ENCODE results near the gene CLEC16A.
A peak's percentile ranks its signal among the peaks of the same experiment; 100 is the strongest.

The CLEC16A gene

DNA sequence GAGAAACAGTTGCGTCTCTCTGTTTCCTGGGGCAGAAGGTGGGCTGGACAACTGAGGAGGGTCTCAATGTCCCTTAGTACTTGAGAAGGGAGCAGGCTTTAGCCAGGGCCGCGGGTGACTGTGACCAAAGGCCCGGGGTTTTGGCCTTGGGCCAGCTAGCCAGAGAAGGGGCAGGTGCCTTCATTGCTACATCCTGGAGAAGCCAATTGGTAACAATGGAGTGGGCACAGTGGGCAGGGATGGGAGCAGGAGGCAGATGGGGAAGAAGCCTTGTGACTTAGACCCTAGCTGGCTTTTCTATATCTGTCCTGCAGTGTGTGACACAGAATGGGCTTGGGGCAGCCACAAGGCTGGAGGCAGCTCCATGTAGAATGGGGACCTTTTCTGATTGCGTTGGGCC is 46.0 kb downstream of the CLEC16A start:
- DNase-seq (ENCODE audit: low read depth) = no peak

DNA sequence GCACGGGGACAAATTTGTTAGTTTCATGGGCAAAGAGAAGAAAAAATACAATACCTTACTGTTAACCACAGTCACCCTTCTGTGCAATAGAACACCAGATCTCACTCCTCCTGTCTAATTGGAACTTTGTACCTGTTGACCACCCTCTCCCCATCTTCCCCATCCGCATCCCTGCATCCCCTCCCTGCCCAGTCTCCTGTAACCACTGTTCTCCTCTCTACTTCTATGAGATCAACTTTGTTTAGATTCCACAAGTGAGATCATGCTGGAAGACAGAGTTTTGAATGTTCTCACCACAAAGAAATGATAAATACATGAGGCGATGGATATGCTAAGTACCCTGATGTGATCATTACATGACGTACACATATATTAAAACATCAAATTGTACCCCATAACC is 47.7 kb downstream of the CLEC16A start:
- peak; percentile 88 for DNase-seq (ENCODE audit: low read depth)

DNA sequence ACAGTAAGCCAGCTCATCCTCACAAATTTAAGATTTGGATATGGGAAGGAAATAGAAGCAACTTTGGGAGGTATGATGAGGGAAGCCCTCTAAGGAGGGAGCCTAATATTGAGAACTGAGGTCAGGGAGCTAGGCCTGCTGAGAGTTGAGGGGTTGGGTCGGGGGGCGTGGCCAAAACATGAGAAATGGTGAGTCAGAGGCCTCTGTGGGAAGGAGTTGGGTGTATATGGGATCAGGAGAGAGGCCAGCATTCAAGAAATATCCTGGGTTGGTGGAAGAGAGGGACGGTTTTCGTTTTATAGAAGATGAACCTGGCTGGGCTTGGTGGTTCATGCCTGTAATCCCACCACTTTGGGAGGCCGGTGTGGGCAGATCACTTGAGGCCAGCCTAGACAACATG is 48.4 kb downstream of the CLEC16A start:
- DNase-seq (ENCODE audit: low read depth) = peak; percentile 56

DNA sequence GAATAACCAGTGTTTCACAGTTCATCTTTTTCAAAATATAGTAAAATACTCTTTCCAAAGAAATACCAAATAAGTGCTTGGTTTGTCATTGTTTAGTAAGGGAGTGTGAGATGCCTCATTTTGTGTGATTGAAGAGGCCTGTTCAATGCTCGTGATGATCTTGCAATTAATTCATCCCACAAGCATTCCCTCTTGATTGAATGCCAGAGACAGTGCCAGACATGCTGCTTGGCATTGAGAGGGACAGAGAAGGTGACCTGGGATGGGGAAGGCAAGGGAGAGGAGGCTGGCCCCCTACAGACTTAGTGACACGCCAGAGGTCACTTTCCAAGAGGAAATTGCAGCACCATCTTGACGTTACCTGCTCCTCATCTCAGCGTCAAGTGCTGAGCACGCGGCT is 49.3 kb downstream of the CLEC16A start:
- no peak for DNase-seq (ENCODE audit: low read depth)

DNA sequence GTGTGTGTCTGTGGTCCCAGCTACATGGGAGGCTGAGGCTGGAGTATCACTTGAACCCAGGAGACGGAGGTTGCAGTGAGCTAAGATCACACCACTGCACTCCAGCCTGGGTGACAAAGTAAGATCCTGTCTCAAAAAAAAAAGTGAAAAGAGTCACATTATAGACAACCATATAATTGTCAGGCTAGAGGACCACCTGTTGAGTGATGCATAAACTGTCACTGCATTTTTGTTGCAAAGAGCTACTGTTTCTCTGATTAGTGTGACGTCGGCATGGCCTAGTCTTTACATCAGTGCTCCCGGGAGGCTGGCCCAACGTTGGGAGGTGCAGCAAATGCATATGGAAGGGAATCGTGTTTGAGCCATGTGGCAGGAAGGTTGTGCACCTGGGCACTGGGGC is 50.2 kb downstream of the CLEC16A start:
- no peak for DNase-seq (ENCODE audit: low read depth)

DNA sequence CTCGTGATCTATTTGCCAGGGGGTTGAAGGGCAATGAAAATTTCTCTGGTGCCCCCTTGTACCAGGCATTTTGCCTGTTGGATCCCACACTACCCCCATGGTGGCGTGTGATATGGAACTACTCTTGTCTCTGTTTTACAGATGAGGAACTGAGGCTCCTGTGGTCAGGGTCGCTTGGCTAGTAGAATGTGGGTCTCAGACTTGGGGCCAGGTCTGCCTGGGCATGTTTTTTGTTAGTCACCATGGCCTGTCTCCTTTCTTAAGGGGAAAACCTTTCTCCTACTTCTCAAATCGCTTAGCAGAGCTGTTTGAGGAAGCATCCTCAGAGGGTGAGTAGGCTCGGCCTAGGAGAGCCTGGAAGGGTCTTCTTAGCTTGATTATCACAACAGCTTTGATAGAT is 51.2 kb downstream of the CLEC16A start:
- DNase-seq (ENCODE audit: low read depth) = no peak

DNA sequence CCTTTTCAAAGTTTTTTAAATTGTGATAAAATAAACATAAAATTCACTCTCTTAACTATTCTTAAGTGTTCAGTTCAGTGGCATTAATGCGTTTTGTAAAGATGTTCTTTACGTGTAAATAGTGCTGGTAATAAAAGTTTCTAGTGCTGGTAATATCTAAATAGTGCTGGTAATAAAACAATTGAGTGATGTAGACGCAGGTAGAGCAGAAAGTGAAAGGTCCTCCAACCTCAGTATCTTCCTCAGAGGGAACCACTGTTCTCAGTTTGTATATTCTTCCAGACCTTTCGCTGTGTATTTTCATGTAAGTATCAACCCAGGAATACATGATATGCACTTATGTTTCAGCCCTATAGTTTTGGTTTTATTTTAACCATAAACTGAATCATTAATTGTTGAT is 53.1 kb downstream of the CLEC16A start:
- no peak for DNase-seq (ENCODE audit: low read depth)

DNA sequence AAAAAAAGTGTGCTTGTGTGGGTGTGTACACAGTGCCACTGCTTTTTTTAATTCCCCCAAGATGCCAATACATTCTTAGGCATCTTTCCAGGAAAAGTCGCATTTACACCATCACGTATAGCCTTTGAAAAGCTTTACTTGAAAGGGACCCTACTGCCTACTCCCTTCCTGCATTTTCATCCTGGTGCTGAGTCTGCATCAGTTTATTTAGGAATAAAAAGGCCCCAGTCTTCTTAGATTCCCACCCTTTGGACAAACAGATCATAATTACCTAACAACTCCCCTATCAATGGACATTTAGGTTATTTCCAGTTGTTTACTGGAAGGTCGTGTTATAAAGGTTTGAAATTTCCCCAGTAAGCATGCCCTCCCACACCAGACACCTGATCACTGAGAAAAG is 54.9 kb downstream of the CLEC16A start:
- no peak for DNase-seq (ENCODE audit: low read depth)

DNA sequence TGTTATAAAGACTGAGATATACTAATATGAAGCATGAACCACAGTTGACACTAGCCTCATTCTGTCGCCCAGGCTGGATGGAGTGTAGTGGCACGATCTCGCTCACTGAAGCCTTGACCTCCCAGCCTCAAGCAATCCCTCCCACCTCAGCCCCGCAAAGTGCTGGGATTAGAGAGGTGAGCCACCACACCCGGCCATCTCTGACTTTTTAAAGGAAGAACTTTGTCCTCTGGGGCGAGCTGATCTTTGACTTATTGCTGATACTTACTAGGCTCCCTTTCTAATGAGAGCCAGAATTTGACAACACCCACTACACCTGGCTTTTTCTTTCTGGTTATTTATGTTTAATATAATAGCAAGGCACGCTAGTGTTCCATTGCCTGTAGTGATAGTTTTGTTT is 57.2 kb downstream of the CLEC16A start:
- DNase-seq (ENCODE audit: low read depth) = no peak

DNA sequence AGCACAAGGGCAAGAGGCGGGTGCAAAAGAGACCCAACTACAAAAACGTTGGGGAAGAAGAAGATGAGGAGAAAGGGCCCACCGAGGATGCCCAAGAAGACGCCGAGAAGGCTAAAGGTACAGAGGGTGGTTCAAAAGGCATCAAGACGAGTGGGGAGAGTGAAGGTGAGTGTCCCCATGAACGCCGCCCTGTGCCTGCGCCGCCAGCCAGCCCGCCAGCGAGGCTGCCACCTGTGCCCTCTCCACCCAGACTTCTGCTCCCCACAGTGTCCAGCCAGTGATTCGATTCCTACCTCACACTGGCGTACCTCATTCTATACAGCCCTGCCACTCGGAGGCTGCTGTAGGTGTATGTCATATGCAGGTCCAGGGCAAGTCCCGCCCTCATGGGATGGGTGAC is 58.8 kb downstream of the CLEC16A start:
- DNase-seq (ENCODE audit: low read depth) = no peak

DNA sequence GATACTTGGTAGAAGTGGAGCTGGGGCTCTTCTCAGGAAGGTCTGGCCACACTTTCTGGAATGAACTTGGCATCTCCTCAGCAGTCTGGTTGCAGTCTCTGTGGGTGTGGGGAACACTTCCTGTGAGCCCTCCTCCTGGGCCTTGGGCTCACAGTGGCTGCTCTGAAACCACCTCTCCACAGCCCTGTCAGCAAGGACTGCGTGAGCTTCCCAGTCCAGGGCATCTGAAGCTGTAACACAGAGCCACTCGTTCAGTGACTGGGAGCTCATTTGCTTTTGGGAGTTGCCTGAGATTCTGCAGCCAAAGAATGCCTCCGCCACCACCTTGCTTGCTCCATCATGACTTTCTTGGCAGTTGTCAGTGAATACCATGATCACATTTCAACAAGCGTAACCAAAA is 60.0 kb downstream of the CLEC16A start:
- no peak for DNase-seq (ENCODE audit: low read depth)

DNA sequence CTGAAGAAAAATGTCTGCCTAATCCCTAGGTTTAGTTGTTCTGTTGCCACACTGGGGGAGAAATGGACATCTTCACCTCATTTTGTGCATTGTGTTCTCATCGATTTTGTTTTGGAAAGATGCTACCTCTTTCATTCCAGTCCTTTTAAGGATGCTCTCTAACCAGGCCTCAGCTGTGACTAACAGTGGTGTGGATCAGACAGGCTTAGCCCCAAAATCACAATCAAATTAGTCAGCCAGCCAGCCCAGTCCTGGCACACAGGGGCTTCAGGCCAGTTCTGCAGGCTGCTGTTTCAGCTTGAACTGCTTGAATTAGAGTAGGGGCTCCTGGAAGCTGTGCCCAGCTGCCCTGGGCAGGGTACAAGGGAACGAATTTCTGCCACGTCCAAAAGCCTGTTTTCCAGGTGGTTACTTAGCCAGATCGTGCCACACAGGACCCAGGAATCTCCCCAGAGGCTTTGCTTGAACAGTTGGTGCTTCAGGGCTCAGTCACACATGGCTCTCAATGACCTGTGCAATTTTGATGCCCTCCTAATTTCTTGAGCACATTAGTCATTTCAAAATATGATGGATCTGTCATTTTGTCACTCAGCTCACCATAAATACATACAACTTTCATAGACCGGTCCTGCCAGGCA is 60.7 kb downstream of the CLEC16A start:
- no peak for DNase-seq (ENCODE audit: low read depth)

DNA sequence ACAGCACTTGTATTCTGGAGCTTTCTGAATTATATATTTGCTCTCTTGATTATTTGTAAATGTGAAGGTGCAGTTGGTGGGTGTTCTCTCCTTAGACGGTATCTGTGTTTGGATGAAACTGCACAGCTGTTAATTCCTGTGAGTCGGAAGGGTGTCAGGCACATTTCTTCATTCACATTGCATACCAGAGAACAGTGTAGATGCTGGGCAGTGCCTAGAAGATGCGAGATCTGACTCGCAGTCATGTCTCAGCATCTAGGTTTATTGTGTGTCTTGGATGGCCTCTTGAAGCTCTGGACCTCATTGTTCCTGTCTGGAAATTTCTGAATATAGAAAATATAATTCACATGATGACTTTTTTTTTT is 61.2 kb downstream of the CLEC16A start:
- DNase-seq (ENCODE audit: low read depth) = no peak

DNA sequence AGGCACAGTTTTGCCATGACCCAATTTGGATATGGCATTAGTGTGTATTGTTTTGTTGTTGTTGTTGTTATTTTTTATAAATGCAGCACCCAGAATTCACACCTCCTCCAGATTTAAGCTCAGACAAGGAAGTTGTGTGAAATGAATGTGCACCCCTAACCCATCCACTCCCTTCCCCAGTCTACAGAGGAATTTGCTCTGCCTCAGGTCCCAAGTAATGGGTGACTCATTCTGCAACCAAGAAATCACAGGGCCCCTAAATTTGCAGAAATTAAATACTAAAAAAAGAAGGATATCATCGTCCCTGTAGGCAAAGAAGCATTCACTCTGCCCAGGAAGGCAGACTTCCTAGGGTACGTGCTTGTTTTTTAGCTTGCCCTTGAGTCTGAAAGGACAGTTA is 62.3 kb downstream of the CLEC16A start:
- DNase-seq (ENCODE audit: low read depth) = no peak

DNA sequence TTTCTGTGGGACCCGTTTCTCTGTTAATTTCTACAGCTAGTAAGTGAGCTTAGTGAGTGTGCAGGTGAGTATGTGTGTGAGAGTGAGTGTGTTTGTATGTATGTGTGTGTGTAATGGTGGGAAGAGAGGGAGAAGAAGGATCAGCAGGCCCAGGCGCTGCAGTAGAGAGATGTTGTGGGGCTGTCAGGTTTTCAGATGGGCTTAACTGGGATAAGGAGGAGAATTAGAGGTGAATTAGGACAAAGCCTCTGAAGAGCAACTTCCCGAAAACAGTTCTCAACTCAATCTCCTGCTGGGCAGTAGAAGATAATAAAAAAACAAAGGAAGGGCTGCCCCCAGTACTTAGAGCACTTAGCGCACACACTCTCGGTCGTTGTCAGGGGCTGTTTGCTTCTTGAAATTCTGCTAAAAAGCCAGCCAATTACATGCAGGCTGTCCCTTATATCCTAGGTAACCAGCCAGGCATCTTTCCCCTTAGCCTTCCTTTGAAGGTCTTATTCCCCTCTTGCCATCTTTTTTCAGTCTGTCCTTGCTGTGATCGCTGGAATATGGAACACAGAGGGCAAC is 63.4 kb downstream of the CLEC16A start:
- no peak for DNase-seq (ENCODE audit: low read depth)

DNA sequence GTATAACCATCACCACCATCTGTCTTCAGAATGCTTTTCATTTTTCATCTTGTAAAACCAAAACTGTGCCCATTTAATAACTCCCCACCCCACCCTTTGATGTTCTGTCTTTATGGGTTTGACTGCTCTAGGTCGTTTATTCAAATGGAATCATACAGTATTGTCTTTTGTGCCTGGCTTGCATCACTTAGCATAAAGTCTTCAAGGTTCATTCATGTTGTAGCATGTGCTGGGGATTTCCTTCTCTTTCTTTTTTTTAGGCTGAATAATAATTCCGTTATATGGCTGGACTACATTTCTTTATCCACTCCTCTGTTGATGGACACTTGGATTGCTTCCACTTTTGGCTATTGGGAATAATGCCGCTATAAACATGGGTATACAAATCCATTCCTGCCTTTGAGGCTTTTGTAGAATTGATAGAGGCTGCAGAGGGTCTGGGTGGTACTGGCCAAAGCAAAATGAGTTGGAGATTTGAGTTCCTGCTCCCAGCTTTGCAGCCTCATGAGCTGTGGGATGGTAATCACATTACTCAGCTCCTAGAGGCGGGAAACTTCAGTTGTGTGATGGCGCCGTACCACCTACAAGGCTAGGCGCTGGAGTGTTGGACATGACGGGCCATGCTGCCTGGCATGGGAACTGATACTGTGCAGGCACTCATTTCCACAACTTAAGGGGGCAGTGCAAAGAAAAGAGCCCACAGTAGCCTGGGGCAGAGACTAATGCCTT is 64.8 kb downstream of the CLEC16A start:
- DNase-seq (ENCODE audit: low read depth) = no peak

DNA sequence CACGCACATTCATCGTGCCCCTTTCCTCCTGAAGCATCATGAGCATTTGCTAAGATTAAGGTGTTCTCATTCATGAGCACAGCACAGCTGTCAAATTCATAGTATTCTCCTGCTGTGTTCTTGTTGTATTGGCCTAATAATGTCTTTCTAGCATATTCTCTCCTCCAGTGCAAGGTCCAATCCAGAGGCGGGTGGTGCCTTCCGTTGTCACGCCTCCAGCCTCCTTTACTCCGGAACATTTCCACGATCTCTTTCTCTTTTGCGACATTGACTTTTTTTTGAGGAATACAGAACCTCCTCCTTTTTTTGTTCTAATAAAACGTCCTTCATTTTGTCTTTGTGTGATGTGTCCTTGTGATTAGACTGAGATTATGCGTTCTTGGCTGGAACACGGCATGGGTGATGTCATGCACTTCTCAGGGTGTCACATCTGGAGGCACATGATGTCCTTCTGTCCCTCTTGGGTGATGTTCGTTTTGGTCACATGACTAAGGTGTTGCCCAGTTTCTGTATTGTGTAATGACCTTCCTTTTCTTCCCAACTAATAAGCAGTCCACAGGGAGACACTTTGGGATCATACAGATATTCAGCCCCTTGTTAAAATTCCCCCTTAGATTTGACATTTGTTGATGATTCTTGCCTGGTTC is 66.3 kb downstream of the CLEC16A start:
- DNase-seq (ENCODE audit: low read depth) = no peak

DNA sequence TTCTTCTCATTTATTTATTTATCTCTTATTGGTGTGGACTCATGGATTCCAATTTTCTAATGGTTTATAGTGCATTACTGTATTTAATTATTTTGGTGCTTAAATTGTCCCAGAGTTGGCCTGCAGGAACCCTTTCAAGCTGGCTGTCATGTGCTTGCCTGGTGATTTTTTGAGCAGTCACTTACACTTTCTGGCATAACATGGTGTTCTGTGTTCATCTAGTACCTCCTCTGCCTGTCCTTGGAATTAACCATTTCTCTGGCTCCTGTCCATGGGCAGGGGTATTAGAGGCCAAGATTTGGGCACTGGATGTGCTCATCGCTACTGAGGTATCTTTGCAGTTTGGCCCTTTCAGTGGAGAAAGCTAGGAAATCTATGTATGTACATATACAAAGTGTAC is 67.0 kb downstream of the CLEC16A start:
- no peak for DNase-seq (ENCODE audit: low read depth)

DNA sequence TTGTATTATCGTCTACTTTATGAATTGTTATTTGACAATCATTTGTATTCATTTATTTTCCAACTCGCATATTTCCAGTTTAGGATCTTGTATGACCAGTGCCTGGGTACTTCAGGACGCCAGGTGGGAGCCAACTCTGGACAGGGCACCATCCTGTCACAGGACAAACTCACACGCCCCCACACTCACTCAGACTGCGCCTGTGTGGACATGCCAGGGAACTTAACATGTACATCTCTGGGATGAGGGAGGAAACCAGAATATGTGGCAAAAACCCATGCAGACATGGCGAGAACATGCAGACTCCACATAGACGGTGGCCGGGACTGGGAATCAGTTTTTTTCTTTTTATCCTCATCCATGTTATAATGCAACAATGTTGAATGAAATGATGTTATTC is 68.5 kb downstream of the CLEC16A start:
- DNase-seq (ENCODE audit: low read depth) = no peak

DNA sequence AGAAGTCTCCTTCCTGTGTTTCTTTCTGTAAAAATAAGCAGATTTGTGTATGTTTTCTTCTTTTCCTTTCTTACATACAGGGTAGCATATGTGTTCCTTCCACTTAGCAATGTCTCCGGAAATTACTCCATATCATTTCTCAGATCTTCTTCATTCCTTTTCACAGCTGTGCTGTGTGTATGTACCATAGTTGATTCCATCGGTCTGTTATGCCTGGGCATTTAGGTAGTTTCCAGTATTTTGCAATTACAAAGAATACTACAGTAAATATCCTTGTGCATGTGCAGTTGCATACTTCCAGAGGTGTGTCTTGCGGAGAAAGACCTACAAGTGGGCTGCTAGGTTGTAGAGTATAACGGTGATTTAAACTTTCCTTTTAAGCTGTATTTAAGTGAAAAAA is 69.8 kb downstream of the CLEC16A start:
- DNase-seq (ENCODE audit: low read depth) = no peak

DNA sequence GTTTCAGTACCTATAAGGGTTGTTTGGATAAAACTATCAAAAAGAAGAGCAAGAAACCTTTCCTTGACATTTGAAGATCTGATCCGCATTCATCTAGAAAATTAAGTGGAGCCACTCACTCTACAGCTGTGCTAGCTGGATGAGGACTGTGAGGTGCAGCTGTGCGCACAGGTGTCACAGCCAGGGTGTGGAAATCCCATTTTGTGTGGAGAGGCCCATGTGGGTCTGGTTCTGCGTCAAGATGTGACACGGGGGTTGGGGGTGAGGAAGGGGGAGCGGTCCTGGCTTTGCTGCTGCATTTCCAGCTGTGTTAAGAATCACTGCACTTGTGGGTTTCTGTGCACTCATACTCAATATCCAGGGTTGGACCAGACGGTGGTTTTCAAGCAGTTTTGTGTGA is 70.7 kb downstream of the CLEC16A start:
- no peak for DNase-seq (ENCODE audit: low read depth)

DNA sequence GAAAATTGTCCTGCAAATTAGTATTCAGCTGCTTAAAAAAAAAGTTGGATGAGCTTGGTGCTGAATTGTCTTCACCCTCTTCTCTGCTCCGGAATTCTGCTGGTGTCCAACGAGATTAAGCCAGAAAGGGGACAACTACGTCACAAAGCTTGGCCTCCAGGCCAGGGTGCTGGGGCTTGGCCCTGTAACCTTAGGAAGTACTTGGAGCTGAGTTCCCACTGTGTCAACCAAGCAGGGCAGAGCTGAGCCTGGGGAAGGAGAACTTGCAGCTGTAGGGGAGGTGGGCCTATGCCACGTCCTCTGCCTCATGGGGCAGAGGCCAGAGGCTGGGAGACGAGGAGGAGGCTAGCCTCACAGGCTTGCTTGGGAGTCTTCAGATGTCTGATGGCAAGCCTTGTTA is 71.2 kb downstream of the CLEC16A start:
- no peak for DNase-seq (ENCODE audit: low read depth)

DNA sequence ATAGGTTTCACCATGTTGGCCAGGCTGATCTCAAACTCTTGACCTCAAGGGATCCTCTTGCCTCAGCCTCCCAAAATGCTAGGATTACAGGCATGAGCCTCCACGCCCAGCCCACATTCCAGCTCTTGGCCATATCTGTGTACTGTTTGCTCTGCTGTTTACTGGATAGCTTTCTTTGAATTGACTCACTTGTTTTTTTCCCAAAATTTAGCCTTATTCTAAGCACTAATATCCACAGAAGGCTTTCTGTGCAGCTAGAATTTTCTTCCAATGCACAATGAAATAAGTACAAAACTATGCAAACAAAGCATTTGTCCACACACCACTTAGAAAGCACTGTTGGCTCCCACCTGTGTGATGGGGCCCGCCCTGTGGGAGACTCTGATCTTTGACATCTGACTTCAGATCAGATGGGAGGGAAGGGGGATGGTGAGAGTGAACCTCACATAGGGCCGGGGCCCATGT is 72.2 kb downstream of the CLEC16A start:
- DNase-seq (ENCODE audit: low read depth) = no peak

Measured in non-pigmented ciliary epithelial cell (primary cell).